HL-60 (cell line): Measurements from ENCODE around the gene OSBP2.

Experiments used
- POLR2AphosphoS5 ChIP-seq: IDR thresholded peaks from 2 replicates; pipeline ENCODE4 v1.6.1; 2012; ENCODE audit warnings: low read depth
- TF ChIP-seq, protein P1 (sequence below): IDR thresholded peaks from one replicate; pipeline ENCODE4 v1.5.1; 2011; ENCODE audit warnings: low read length, control low read depth, inconsistent platforms; ENCODE audit not compliant: insufficient read depth

DNA sequence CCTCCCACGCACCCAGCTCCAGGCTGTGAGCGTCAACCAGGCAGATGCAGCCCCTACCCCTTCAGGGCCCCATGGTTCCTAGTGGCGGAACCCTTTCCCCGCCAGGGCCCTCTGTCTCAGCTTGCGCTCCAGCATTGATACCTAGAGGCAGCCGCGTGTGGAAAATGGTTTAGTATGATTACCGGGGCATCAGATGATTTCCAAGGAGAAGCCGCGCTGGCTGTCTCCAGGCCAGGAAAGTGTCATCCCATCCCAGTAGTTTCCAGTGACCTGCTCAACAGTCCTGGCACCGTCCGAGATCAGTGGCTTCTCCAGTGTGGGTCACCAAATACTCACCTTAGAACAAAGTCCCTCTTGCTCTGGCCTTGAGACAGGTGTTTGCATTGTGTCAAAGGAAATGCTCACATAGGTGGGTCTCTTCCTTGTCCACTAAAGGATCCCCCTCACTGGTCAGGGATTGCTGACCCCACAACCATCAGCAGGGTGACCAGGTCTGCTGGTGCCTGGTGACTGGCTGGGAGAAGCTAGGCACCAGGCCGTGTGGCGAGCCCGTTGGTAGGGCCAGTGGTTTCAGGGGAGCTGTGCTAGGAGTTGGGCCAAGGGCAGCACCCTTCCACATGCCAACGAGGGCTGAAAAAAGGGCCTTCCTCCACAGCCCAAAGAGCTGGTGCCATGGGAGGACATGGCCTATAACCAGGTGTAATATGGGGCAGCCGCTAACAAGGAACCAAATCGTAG is 164.5 kb downstream of the OSBP2 start:
- TF ChIP-seq, protein P1, sequence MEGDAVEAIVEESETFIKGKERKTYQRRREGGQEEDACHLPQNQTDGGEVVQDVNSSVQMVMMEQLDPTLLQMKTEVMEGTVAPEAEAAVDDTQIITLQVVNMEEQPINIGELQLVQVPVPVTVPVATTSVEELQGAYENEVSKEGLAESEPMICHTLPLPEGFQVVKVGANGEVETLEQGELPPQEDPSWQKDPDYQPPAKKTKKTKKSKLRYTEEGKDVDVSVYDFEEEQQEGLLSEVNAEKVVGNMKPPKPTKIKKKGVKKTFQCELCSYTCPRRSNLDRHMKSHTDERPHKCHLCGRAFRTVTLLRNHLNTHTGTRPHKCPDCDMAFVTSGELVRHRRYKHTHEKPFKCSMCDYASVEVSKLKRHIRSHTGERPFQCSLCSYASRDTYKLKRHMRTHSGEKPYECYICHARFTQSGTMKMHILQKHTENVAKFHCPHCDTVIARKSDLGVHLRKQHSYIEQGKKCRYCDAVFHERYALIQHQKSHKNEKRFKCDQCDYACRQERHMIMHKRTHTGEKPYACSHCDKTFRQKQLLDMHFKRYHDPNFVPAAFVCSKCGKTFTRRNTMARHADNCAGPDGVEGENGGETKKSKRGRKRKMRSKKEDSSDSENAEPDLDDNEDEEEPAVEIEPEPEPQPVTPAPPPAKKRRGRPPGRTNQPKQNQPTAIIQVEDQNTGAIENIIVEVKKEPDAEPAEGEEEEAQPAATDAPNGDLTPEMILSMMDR: no peak
- TF ChIP-seq POLR2AphosphoS5: no peak
